ENCODE data around the gene B3GALT2. TPM values are rescaled to one million over a fixed set of nuclear protein-coding genes. Genes with fewer than 3 reads are reported as not detected.
"Not testable (repeated sequence)": the region's sequence is repeated elsewhere in the genome, so short reads cannot be mapped to it uniquely, and the experiment has no call there.

Gene B3GALT2, protein sequence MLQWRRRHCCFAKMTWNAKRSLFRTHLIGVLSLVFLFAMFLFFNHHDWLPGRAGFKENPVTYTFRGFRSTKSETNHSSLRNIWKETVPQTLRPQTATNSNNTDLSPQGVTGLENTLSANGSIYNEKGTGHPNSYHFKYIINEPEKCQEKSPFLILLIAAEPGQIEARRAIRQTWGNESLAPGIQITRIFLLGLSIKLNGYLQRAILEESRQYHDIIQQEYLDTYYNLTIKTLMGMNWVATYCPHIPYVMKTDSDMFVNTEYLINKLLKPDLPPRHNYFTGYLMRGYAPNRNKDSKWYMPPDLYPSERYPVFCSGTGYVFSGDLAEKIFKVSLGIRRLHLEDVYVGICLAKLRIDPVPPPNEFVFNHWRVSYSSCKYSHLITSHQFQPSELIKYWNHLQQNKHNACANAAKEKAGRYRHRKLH
- 10 to 100 TPM in 10 of 12 donors, 1 to 10 TPM in 1, not detected in 1; 9.2 to 20.2 (median 14.4) TPM for polyA plus RNA-seq (ENCODE audit: insufficient read length in 12 of 12)
- long read RNA-seq, donor 1, partial matches to known transcripts, result 0 of 1 reads
- long read RNA-seq, donor 1, other reads (novel, unspliced or antisense), result 0 of 1 reads
- long read RNA-seq, donor 2, transcript B3GALT2-201 (2 exons, 3,274 nt), result major isoform, 5 of 5 reads
- long read RNA-seq, donor 2, partial matches to known transcripts, result 0 of 5 reads
- long read RNA-seq, donor 2, other reads (novel, unspliced or antisense), result 0 of 5 reads
- long read RNA-seq, donor 3, partial matches to known transcripts, result 0 of 2 reads
- long read RNA-seq, donor 3, other reads (novel, unspliced or antisense), result 0 of 2 reads
- long read RNA-seq, donor 4, partial matches to known transcripts, result 0 of 1 reads
- long read RNA-seq, donor 4, other reads (novel, unspliced or antisense), result 0 of 1 reads
- long read RNA-seq, donor 5, partial matches to known transcripts, result 0 of 4 reads
- long read RNA-seq, donor 5, other reads (novel, unspliced or antisense), result 0 of 4 reads
- long read RNA-seq, donor 6, partial matches to known transcripts, result 0 of 3 reads
- long read RNA-seq, donor 6, other reads (novel, unspliced or antisense), result 0 of 3 reads
- long read RNA-seq, donor 7, transcript B3GALT2-201 (2 exons, 3,274 nt), result major isoform, 7 of 27 reads
- long read RNA-seq, donor 7, partial matches to known transcripts, result 20 of 27 reads
- long read RNA-seq, donor 7, other reads (novel, unspliced or antisense), result 0 of 27 reads
- long read RNA-seq, donor 8, transcript B3GALT2-201 (2 exons, 3,274 nt), result major isoform, 9 of 9 reads
- long read RNA-seq, donor 8, partial matches to known transcripts, result 0 of 9 reads
- long read RNA-seq, donor 8, other reads (novel, unspliced or antisense), result 0 of 9 reads
- long read RNA-seq, donor 9, partial matches to known transcripts, result 0 of 3 reads
- long read RNA-seq, donor 9, other reads (novel, unspliced or antisense), result 0 of 3 reads
- long read RNA-seq, donor 10, transcript B3GALT2-201 (2 exons, 3,274 nt), result major isoform, 5 of 5 reads
- long read RNA-seq, donor 10, partial matches to known transcripts, result 0 of 5 reads
- long read RNA-seq, donor 10, other reads (novel, unspliced or antisense), result 0 of 5 reads
- long read RNA-seq, donor 11, partial matches to known transcripts, result 0 of 4 reads
- long read RNA-seq, donor 11, other reads (novel, unspliced or antisense), result 0 of 4 reads

DNA sequence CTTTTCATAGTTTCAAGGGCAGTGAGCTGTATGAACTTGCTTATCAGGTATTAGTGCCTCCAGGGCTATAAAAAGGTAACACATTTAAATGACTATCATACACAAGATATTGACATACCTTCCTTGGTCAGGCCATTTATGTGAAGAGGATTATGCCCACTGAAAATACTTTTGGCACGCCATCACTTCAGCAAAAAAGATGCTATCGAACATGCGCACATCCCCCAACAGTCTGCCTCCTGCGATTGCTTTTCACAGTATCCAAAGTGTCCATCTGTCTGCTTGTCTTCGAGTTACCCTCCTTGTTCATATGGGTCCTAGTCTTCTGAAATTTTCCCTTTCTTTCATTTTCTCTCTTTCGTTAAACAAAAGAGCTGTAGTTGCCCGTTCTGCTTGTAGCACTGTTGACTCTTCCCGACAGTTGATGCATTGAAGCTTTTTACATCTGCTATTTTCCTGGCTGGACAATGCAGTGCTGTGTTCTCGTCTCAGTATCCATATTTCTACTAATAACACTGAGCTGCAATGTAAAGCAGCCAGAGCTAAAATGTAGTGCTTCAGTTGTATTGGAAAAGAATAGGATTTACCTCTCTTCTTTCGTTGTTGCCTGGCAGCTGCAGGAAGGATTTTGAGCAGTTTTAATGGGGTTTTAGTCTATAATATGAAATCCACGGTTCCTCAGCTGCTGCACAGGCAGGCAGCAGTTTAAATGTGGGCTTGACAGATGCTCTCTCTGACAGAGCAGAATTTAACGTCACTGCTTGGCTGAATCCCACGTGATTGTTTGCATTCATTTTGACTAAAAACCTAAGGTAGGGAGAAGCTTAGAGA lies at the start of gene B3GALT2:
TSS of gene B3GALT2 (minus strand) at position 713 of the 831 bp plus-strand sequence. CDS start 5,051 bp downstream, outside the sequence.
- DNase-seq, result peak; percentile 80

DNA sequence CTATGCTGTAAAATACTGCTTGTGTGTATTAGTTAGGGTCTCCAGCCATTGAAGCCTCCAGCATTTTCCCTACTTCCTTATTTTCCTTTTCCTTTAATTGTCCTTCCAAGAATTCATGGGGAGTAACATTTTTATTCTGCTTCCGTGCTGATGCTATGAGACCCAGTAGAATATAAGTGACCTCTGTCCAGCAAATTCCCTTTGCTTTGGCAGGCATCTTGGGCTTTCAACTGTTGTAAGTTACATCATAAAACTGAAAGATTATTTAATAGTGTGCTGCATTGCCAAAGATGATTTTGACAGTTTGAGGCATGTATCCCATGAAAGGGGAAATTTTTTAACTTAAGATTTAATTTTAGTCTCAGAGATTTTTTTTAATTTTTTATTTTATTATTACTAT lies 48.1 kb upstream of the B3GALT2 start:
- DNase-seq, result no peak

DNA sequence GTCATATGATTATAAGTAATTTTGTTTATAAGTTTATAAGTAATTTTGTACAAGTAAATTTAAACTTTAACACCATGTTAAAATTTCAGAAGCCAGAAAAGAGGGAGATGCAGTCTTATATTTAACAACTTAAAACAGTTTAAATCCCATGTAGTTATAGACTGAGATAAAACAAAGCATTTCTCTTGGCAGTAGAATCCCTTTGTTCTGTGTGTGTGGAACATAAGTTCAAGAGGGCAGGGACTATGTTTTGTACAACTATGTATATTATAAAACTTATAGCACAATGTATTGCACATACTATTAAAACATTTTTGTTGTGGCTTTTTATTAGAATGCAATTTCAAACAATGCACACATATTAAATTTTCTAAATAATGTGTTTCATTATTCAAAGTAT lies 44.7 kb upstream of the B3GALT2 start:
- DNase-seq, result not testable (repeated sequence)

DNA sequence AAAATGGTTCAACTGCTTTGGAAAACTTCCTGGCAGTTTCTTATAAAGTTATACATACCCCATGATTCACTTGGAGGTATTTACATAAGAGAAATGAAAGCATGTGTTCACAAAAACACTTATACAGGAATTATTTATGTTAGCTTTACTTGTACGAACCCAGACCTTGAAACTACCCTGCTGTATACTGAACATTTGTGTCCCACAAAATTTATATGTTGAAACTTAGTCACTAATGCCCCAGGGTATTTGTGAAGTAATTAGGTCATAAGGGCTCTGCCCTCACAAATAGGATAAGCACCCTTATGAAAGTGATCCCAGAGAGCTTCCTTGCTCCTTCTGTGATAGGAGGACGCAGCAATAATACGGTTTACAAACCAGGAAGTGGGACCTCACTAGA lies 42.7 kb upstream of the B3GALT2 start:
- DNase-seq, result no peak

DNA sequence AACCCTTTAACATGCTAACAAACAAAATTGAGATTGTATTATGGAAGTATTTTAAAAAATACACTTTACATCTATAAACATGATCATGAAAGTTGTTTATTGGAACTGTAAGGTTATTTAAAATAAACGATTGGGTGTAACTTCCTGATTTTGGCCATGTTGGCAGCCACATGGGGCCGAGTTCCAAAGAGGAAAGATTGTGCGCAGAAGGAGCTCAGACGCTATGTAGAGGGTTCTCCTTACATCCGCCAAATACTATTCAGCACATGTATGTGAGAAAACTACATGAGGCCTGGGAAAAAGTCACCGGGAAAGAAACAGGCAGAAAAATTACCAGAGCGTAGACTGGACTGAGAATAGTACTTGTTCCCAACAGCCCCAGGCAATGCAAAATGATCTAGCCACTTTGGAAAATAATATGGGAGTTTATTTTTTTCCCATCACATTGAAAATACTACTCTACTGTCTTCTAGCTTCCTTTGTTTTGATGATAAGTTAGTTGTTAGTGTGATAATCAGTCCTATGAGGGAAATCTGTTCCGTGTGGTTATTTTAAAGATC lies 35.7 kb upstream of the B3GALT2 start:
- DNase-seq, result no peak

DNA sequence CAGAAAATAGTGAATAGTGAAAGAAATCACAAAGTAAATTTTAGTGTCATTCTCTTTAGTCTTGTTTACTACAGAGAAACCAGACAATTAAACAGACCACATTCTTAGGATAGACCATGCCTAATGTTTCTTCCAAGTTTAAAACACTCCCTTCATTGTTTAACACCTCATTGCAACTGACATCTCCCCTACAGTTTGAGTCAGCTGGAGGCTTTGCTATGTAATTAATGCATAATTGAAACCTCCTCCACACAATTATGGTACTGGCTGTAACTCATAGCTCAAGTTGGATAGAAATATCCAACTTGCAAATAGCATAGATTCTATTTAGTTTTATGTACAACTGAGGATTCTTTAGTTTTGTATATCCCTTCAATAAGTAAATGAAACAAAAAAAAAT lies 35.2 kb upstream of the B3GALT2 start:
- no peak for DNase-seq

DNA sequence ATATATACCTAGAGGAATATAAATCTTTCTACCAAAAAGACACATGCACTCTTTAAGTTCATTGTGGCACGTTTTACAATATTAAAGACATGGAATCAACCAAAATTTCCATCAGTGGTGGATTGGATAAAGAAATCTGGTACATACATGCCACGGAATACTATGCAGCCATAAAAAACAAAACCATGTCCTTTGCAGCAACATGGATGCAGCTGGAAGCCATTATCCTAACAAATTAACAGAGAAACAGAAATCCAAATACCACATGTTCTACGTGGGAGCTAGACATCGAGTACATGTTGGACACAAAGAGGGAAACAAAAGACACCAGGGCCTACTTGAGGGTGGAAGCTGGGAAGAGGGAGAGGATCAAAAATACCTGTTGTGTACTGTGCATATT lies 33.0 kb upstream of the B3GALT2 start:
- DNase-seq, result no peak

DNA sequence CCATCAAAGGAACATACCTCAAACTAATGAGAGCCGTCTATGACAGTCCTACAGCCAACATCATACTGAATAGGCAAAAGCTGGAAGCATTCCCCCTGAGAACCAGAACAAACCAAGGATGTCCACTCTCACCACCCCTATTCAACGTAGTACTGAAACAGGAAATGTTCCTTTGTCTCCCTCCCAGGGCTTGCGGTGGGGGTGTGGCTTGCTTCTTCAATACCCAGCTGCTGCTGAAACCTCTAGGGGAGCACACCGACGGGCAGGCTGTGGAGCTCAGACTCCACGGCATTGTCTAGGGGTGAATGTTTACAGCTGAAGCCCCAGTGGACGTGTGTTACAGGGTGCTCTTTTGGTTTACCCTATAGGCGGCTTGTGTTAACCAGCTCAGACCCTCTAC lies 30.5 kb upstream of the B3GALT2 start:
- DNase-seq, result no peak

DNA sequence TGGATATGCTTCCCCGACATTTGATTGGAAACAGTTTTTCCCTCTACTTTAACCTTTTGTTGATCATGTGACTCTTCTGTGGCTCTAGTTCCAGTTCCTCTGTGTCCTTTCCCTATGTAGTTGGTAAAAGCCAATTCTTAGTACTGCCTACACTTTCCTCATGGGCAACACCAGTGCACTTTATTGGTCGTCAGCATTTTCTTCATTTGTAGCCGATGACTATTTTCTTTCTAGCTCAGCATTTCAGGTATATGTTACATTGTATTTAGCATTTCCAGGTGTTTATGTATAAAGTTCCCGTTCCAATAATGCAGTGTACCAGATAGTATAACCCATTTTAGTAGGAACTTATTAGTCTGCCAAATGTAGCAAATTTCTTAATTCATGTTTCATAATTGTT lies 27.6 kb upstream of the B3GALT2 start:
- DNase-seq, result no peak

DNA sequence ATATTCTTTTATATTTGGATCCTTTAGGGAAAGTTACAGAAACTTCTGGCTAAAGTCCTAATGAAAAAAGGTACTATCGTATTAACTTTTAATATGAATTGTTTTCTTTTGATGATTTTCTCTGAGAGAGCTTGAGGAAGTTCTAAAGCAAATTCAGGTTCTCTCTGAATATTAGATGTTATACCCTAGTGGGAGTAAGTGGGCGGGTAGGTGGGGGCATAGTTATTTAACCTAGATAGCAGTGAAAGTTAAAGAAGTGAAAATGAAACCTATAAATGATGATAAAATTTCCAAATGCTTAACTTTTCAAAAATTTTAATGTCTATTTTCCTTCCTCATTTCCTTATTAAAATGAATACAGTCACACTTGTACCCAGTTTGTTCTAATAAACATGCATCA lies 26.2 kb upstream of the B3GALT2 start:
- no peak for DNase-seq

DNA sequence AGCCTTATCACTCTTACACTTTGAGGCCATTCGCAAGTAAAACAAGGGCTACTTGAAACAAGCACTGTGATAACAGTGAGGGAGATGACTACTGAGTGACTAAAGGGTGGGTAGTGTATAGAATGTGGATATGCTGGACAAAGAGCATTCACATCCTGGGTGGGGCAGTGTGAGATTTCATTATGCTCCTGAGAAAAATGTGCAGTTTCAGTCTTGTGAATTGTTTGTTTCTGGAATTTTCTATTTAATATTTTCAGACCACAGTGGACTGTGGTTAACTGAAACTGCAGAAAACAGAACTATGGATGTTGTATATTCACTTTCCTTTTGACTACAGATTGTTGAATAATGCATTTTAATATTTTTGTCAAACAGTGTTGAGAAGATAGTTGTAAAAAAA lies 25.1 kb upstream of the B3GALT2 start:
- DNase-seq, result no peak

DNA sequence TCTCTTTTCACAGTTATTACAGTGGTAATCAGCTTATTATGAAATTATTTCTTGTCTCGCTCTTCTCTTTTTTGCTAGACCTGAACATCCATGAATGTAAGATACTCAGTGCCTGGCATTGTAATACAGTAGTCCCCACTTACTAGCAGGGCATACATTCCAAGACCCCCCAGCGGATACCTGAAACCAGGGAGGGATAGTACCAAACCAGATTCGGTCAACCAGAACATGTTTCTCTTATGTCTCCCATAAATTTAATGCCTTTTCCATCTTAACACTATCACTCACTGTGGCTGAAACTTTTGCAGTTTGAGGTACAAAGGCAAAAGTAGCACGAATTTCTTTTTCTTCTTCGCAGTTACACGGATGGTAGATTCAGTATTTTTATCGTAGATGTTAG lies 24.6 kb upstream of the B3GALT2 start:
- no peak for DNase-seq

DNA sequence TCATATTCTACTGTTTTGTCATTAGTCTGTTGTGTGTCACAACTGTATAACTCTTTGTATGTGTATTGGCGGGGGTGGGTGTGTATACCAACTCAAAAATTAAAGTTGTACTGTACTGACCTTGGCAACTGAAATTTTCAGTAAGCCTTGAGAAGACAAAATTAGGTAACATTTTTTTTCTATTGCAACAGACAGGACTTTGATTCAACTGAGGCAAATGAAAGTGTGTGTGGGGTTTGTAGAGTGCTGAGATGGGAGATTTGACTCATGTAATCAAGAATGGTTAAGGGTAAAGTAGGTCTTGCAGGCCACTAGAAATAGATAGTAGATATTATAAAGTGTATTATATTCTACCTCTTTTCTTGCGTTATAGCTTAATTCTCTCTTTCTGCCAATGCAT lies 14.6 kb upstream of the B3GALT2 start:
- no peak for DNase-seq

DNA sequence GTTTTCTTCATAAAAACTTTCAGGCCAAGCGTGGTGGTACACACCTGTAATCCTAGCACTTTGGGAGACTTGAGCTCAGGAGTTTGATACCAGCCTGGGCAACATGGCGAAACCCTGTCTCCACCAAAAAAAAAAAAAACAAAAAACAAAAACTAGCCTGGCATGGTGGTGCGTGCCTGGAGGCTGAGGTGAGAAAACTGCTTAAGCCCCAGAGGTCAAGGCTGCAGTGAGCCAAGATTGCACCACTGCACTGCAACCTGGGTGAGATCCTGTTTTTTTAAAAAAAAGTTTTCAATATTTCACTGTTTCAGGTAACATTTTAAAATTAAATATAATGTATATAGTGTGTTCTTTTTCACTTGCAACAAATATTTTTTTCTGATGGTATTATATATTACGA lies 13.5 kb upstream of the B3GALT2 start:
- DNase-seq, result no peak

DNA sequence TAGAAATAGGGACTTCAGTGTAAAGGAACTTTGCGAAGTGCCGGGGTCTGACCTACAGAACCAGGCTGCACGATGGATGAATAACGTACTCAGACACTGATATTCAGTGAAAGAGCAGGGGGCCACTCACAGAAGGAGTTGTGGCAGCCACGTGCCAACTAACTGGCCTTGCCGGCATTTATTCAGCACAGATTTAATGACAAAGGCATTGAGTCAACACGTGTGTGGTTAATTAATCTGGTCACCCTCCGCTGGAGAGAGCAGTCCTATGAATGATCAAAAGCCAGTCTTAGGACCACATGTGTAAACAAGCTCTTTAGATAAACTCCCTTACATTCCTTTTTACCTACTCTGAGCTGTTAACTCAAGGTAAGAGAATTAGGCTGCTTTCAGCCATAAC lies 6.2 kb upstream of the B3GALT2 start:
- DNase-seq, result no peak

DNA sequence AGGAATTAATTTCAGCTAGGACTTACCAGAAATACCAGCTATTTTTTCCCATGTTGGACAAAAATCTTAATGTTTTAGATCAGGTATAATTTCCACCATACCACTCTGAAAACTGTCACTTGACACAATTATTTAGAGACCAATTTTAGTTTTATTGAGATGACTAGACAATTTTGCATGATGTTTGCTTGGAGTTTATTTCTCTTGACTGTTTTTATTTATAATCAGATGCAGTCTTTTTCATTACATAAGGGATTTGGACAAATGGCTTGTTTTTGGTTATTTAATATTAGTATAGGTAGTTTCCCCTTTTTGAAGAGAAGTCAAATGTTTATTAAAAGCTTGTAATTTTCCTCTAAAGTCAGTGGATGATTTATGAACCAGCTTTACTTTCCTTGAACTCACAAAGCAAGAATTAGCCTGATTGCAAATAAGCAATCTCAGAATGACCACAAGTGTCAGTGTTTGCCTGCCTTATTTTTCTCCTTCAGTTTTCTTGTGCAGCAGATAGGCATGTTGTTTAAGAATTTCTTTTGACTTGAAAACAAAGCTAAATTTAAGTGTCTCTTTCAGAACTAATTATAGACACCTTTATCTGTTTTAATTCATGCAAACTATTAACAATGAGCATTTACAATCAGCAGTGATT lies 3.8 kb upstream of the B3GALT2 start:
- DNase-seq, result no peak

DNA sequence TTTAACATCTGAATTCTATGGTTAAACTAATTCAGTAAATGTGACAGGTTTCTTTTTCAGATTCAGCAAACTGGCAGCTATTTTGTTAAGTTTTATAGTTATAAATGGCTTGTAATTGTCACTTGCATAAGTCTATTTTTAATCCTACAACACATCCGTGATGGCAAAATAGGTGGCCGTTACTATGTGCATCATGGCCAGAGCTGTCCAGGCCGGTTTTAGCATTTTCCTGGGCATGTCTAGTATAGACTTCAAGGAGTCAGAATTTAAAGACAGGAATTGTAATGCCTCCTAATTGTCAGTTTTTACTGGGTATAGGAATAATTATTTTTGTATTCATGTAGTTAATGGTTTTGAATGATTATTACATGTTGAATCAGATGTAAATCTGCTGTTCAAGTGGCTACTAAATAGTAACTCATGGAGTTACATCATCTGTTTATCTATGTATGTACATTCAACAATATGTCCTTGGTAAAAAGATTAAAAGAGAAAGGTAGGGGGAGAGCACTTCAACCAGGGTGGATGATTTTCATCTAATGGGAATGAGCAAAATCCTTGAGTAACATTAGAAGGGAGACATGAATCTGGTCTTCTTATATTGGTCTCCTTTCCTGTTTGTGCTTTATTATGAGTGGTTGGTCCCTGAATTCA lies 3.2 kb upstream of the B3GALT2 start:
- DNase-seq, result no peak

DNA sequence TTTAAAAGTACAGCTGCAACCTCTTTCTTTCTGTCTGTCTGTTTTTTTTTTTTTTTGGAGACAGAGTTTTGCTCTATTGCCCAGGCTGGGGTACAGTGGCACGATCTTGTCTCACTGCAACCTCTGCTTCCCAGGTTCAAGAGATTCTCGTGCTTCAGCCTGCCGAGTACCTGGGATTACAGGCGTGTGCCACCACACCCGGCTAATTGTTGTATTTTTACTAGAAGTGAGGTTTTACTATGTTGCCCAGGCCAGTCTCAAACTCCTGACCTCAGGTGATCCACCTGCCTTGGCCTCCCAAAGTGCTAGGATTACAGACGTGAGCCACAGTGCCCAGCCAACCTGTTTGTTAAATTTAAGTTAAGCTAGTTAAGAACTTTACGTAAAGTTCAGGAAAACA lies 2.5 kb upstream of the B3GALT2 start:
- DNase-seq, result not testable (repeated sequence)

DNA sequence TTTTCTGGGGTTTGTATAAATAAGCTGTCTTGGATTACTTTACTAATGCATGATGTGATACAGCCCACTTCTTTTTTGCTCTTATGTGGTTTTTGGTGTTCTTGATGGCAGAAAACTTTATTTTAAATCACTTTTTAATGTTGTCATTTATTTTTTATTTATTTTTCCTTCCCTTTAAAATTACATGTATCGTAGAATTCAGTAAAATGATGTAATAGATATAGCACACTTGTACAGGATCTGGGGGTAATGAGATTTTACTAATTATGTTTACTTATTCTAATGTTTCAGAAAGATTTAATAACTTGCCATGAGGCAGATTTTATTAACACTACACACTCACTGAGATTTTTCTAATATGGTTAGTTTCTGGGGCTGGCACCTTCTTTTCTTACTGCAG lies 701 bp upstream of the B3GALT2 start:
- DNase-seq, result no peak
